Measurements from ENCODE around the gene TRAF3IP3.

The TRAF3IP3 gene

GRCh38 chr1:209772126-209772525 lies 16.3 kb downstream of the TRAF3IP3 start:
- H3K9me3 ChIP-seq (ENCODE audit: control extremely low read depth in 1 of 5, control insufficient read depth in 4 of 5, insufficient read depth in 2 of 5, low read depth in 1 of 5, low read length in 4 of 5): no peaks in the 10 kb centered on the region
- H3K4me1 ChIP-seq (ENCODE audit: control extremely low read depth in 1 of 4, control insufficient read depth in 4 of 4, insufficient read depth in 4 of 4, low read length in 3 of 4): peaks cover 22 to 55% (median 47%) of the 10 kb centered on the region in 4 experiments
- H3K36me3 ChIP-seq (ENCODE audit: control insufficient read depth in 4 of 4, insufficient read depth in 4 of 4, low read length in 3 of 4): peaks cover 17 to 41% (median 29%) of the 10 kb centered on the region in 4 experiments
- CTCF ChIA-PET: interaction anchor here (1.0 to 1.5 kb wide), 3 partner anchors 11 to 55 kb away, joined by 4 read pairs; partner anchors contain the start of gene UTP25
- WGBS (ENCODE audit: insufficient coverage): 58% methylated on average over 5 of the region's 6 CpGs
- H3K4me3 ChIP-seq (ENCODE audit: control insufficient read depth in 1 of 7, extremely low read depth in 1 of 7, insufficient read depth in 4 of 7, low read depth in 2 of 7, low read length in 6 of 7): peak overlapping the region in 1 of 7 experiments; percentile 25
- DNase-seq: peak in 2 of 3 donors; percentile 36 to 48
- POLR2A ChIA-PET: no interaction called here
- H3K27me3 ChIP-seq (replicated peaks in 2 of 5; ENCODE audit: control insufficient read depth in 4 of 5, insufficient read depth in 5 of 5, low read length in 4 of 5): no peaks in the 10 kb centered on the region
- no peak overlapping the region for H3K27ac ChIP-seq (ENCODE audit: insufficient read depth in 1 of 2, low read depth in 1 of 2, low read length in 2 of 2, poor library complexity in 1 of 2, severe bottlenecking in 2 of 2)

GRCh38 chr1:209774592-209774991 lies 18.7 kb downstream of the TRAF3IP3 start:
- DNase-seq: no peak
- 89% methylated on average over 1 of the region's 1 CpG for WGBS (ENCODE audit: insufficient coverage)
- Histone ChIP-seq H3K27me3 (replicated peaks in 2 of 5; ENCODE audit: control insufficient read depth in 4 of 5, insufficient read depth in 5 of 5, low read length in 4 of 5) (no peaks in the 10 kb centered on the region), H3K27ac (ENCODE audit: insufficient read depth in 1 of 2, low read depth in 1 of 2, low read length in 2 of 2, poor library complexity in 1 of 2, severe bottlenecking in 2 of 2) (no peak overlapping the region), H3K4me1 (ENCODE audit: control extremely low read depth in 1 of 4, control insufficient read depth in 4 of 4, insufficient read depth in 4 of 4, low read length in 3 of 4) (peaks cover 0 to 31% (median 23%) of the 10 kb centered on the region in 4 experiments), H3K36me3 (ENCODE audit: control insufficient read depth in 4 of 4, insufficient read depth in 4 of 4, low read length in 3 of 4) (peaks cover 25 to 60% (median 48%) of the 10 kb centered on the region in 4 experiments), H3K4me3 (ENCODE audit: control insufficient read depth in 1 of 7, extremely low read depth in 1 of 7, insufficient read depth in 4 of 7, low read depth in 2 of 7, low read length in 6 of 7) (no peak overlapping the region), H3K9me3 (ENCODE audit: control extremely low read depth in 1 of 5, control insufficient read depth in 4 of 5, insufficient read depth in 2 of 5, low read depth in 1 of 5, low read length in 4 of 5) (no peaks in the 10 kb centered on the region)
- POLR2A ChIA-PET: no interaction called here
- CTCF ChIA-PET: interaction anchor here (0.7 to 2.3 kb wide), 4 partner anchors 8 to 47 kb away, joined by 3 to 7 read pairs (median 4); partner anchors contain the start of gene C1orf74

GRCh38 chr1:209775678-209776077 lies 19.8 kb downstream of the TRAF3IP3 start:
- ChIA-PET CTCF (no interaction called here), POLR2A (no interaction called here)
- Histone ChIP-seq H3K4me3 (ENCODE audit: control insufficient read depth in 1 of 7, extremely low read depth in 1 of 7, insufficient read depth in 4 of 7, low read depth in 2 of 7, low read length in 6 of 7) (no peak overlapping the region), H3K4me1 (ENCODE audit: control extremely low read depth in 1 of 4, control insufficient read depth in 4 of 4, insufficient read depth in 4 of 4, low read length in 3 of 4) (peaks cover 0 to 20% (median 12%) of the 10 kb centered on the region in 4 experiments), H3K36me3 (ENCODE audit: control insufficient read depth in 4 of 4, insufficient read depth in 4 of 4, low read length in 3 of 4) (peaks cover 28 to 70% (median 53%) of the 10 kb centered on the region in 4 experiments), H3K9me3 (ENCODE audit: control extremely low read depth in 1 of 5, control insufficient read depth in 4 of 5, insufficient read depth in 2 of 5, low read depth in 1 of 5, low read length in 4 of 5) (no peaks in the 10 kb centered on the region), H3K27ac (ENCODE audit: insufficient read depth in 1 of 2, low read depth in 1 of 2, low read length in 2 of 2, poor library complexity in 1 of 2, severe bottlenecking in 2 of 2) (no peak overlapping the region), H3K27me3 (replicated peaks in 2 of 5; ENCODE audit: control insufficient read depth in 4 of 5, insufficient read depth in 5 of 5, low read length in 4 of 5) (no peaks in the 10 kb centered on the region)
- WGBS (ENCODE audit: insufficient coverage): 100% methylated on average over 1 of the region's 2 CpGs
- no peak for DNase-seq

GRCh38 chr1:209777587-209777986 lies 21.7 kb downstream of the TRAF3IP3 start:
- no peak for DNase-seq
- CTCF ChIA-PET: no interaction called here
- Histone ChIP-seq H3K4me1 (ENCODE audit: control extremely low read depth in 1 of 4, control insufficient read depth in 4 of 4, insufficient read depth in 4 of 4, low read length in 3 of 4) (peaks cover 0 to 2% (median under 1%) of the 10 kb centered on the region in 4 experiments), H3K9me3 (ENCODE audit: control extremely low read depth in 1 of 5, control insufficient read depth in 4 of 5, insufficient read depth in 2 of 5, low read depth in 1 of 5, low read length in 4 of 5) (no peaks in the 10 kb centered on the region), H3K36me3 (ENCODE audit: control insufficient read depth in 4 of 4, insufficient read depth in 4 of 4, low read length in 3 of 4) (peaks cover 30 to 87% (median 63%) of the 10 kb centered on the region in 4 experiments), H3K4me3 (ENCODE audit: control insufficient read depth in 1 of 7, extremely low read depth in 1 of 7, insufficient read depth in 4 of 7, low read depth in 2 of 7, low read length in 6 of 7) (no peak overlapping the region), H3K27me3 (replicated peaks in 2 of 5; ENCODE audit: control insufficient read depth in 4 of 5, insufficient read depth in 5 of 5, low read length in 4 of 5) (no peaks in the 10 kb centered on the region), H3K27ac (ENCODE audit: insufficient read depth in 1 of 2, low read depth in 1 of 2, low read length in 2 of 2, poor library complexity in 1 of 2, severe bottlenecking in 2 of 2) (no peak overlapping the region)
- POLR2A ChIA-PET: no interaction called here
- WGBS (ENCODE audit: insufficient coverage): 100% methylated on average over 2 of the region's 2 CpGs

GRCh38 chr1:209778102-209778501 lies 22.2 kb downstream of the TRAF3IP3 start:
- POLR2A ChIA-PET: no interaction called here
- Histone ChIP-seq H3K9me3 (ENCODE audit: control extremely low read depth in 1 of 5, control insufficient read depth in 4 of 5, insufficient read depth in 2 of 5, low read depth in 1 of 5, low read length in 4 of 5) (no peaks in the 10 kb centered on the region), H3K4me3 (ENCODE audit: control insufficient read depth in 1 of 7, extremely low read depth in 1 of 7, insufficient read depth in 4 of 7, low read depth in 2 of 7, low read length in 6 of 7) (no peak overlapping the region), H3K4me1 (ENCODE audit: control extremely low read depth in 1 of 4, control insufficient read depth in 4 of 4, insufficient read depth in 4 of 4, low read length in 3 of 4) (peaks cover 0 to 2% (median under 1%) of the 10 kb centered on the region in 4 experiments), H3K36me3 (ENCODE audit: control insufficient read depth in 4 of 4, insufficient read depth in 4 of 4, low read length in 3 of 4) (peaks cover 30 to 86% (median 62%) of the 10 kb centered on the region in 4 experiments), H3K27me3 (replicated peaks in 2 of 5; ENCODE audit: control insufficient read depth in 4 of 5, insufficient read depth in 5 of 5, low read length in 4 of 5) (no peaks in the 10 kb centered on the region), H3K27ac (ENCODE audit: insufficient read depth in 1 of 2, low read depth in 1 of 2, low read length in 2 of 2, poor library complexity in 1 of 2, severe bottlenecking in 2 of 2) (no peak overlapping the region)
- WGBS (ENCODE audit: insufficient coverage): no CpG with 5 or more reads among the region's 1 CpG
- DNase-seq: no peak
- CTCF ChIA-PET: interaction anchor here (0.8 to 1.0 kb wide), 2 partner anchors 8 to 10 kb away, joined by 3 read pairs; no protein-coding TSS in a partner anchor

- H3K27ac ChIP-seq (ENCODE audit: insufficient read depth in 1 of 2, low read depth in 1 of 2, low read length in 2 of 2, poor library complexity in 1 of 2, severe bottlenecking in 2 of 2): no peak overlapping the region
- POLR2A ChIA-PET: interaction anchor here (0.9 kb wide), 1 partner anchor 12 kb away, joined by 3 read pairs; no protein-coding TSS in a partner anchor
These were observed 24.4 kb downstream of the TRAF3IP3 start for GRCh38 chr1:209780268-209780667.

GRCh38 chr1:209783386-209783785 lies 27.5 kb downstream of the TRAF3IP3 start:
- Histone ChIP-seq H3K4me3 (ENCODE audit: control insufficient read depth in 1 of 7, extremely low read depth in 1 of 7, insufficient read depth in 4 of 7, low read depth in 2 of 7, low read length in 6 of 7) (peak overlapping the region in 5 of 7 experiments; percentile 78 to 98 (median 82)), H3K27ac (ENCODE audit: insufficient read depth in 1 of 2, low read depth in 1 of 2, low read length in 2 of 2, poor library complexity in 1 of 2, severe bottlenecking in 2 of 2) (no peak overlapping the region)
- CTCF ChIA-PET: interaction anchor here (1.3 kb wide), 1 partner anchor 36 kb away, joined by 4 read pairs; no protein-coding TSS in a partner anchor

More at GRCh38 chr1:209780268-209780667, 24.4 kb downstream of the TRAF3IP3 start:
- CTCF ChIA-PET: interaction anchor here (1.0 to 1.3 kb wide), 3 partner anchors 12 to 86 kb away, joined by 3 to 4 read pairs (median 4); no protein-coding TSS in a partner anchor
- Histone ChIP-seq H3K9me3 (ENCODE audit: control extremely low read depth in 1 of 5, control insufficient read depth in 4 of 5, insufficient read depth in 2 of 5, low read depth in 1 of 5, low read length in 4 of 5) (no peaks in the 10 kb centered on the region), H3K27me3 (replicated peaks in 2 of 5; ENCODE audit: control insufficient read depth in 4 of 5, insufficient read depth in 5 of 5, low read length in 4 of 5) (no peaks in the 10 kb centered on the region), H3K36me3 (ENCODE audit: control insufficient read depth in 4 of 4, insufficient read depth in 4 of 4, low read length in 3 of 4) (peaks cover 24 to 73% (median 51%) of the 10 kb centered on the region in 4 experiments), H3K4me1 (ENCODE audit: control extremely low read depth in 1 of 4, control insufficient read depth in 4 of 4, insufficient read depth in 4 of 4, low read length in 3 of 4) (peaks cover 6 to 18% (median 11%) of the 10 kb centered on the region in 4 experiments), H3K4me3 (ENCODE audit: control insufficient read depth in 1 of 7, extremely low read depth in 1 of 7, insufficient read depth in 4 of 7, low read depth in 2 of 7, low read length in 6 of 7) (no peak overlapping the region)
- no peak for DNase-seq
- 100% methylated on average over 2 of the region's 4 CpGs for WGBS (ENCODE audit: insufficient coverage)

More at GRCh38 chr1:209783386-209783785, 27.5 kb downstream of the TRAF3IP3 start:
- no peak for DNase-seq
- 89% methylated on average over 6 of the region's 6 CpGs for WGBS (ENCODE audit: insufficient coverage)
- Histone ChIP-seq H3K36me3 (ENCODE audit: control insufficient read depth in 4 of 4, insufficient read depth in 4 of 4, low read length in 3 of 4) (peaks cover 6 to 45% (median 29%) of the 10 kb centered on the region in 4 experiments), H3K27me3 (replicated peaks in 2 of 5; ENCODE audit: control insufficient read depth in 4 of 5, insufficient read depth in 5 of 5, low read length in 4 of 5) (peaks cover 0 to 5% (median 0%) of the 10 kb centered on the region in 5 experiments), H3K4me1 (ENCODE audit: control extremely low read depth in 1 of 4, control insufficient read depth in 4 of 4, insufficient read depth in 4 of 4, low read length in 3 of 4) (peaks cover 6 to 18% (median 11%) of the 10 kb centered on the region in 4 experiments), H3K9me3 (ENCODE audit: control extremely low read depth in 1 of 5, control insufficient read depth in 4 of 5, insufficient read depth in 2 of 5, low read depth in 1 of 5, low read length in 4 of 5) (no peaks in the 10 kb centered on the region)
- POLR2A ChIA-PET: no interaction called here
